Activated CD4-positive, alpha-beta memory T cell treated with anti-CD3 and anti-CD28 coated beads for 36 hours (primary cell): ENCODE measurements around the gene CCDC57. TPM values are rescaled to one million over a fixed set of nuclear protein-coding genes. Genes with fewer than 3 reads are reported as not detected.

Experiments
- CTCF ChIA-PET: fragments of 350-600 bp; sonication (Branson Sonifier 250); formaldehyde crosslinking; loops from one replicate; lab custom pipeline; 2021; ENCODE audit warnings: antibody characterized with exemption, inconsistent platforms; lab: Charles Lee
- POLR2A ChIA-PET: fragments of 350-600 bp; sonication (Branson Sonifier 250); formaldehyde crosslinking; loops from one replicate; lab custom pipeline; 2021; ENCODE audit warnings: antibody characterized with exemption; lab: Charles Lee
- DNase-seq: peaks from one replicate; pipeline ENCODE4 v3.0.0-alpha.2; 2020
- H3K27ac Mint-ChIP-seq: one replicate; pipeline ENCODE4 v1.8.0; 2021; ENCODE audit warnings: mixed read lengths
- H3K27me3 Mint-ChIP-seq: one replicate; pipeline ENCODE4 v1.8.0; 2021; ENCODE audit warnings: mixed read lengths
- H3K36me3 Mint-ChIP-seq: one replicate; pipeline ENCODE4 v1.8.0; 2021; ENCODE audit warnings: mixed read lengths
- H3K4me1 Mint-ChIP-seq: one replicate; pipeline ENCODE4 v1.8.0; 2021; ENCODE audit warnings: low read depth, mixed read lengths
- H3K4me3 Mint-ChIP-seq: one replicate; pipeline ENCODE4 v1.8.0; 2021; ENCODE audit warnings: mild to moderate bottlenecking, mixed read lengths
- H3K9me3 Mint-ChIP-seq: one replicate; pipeline ENCODE4 v1.8.0; 2021; ENCODE audit warnings: mixed read lengths
- intact Hi-C: fragments of 100-400 bp; cut with micrococcal nuclease; formaldehyde crosslinking; loops from one replicate; pipeline ENCODE4 v1.15.1; 2023
- total RNA-seq, 2 experiments: library from RNA; stranded (reverse); gene quantifications; one replicate each; pipeline ENCODE4 v1.2.3, GENCODE V29; 2021

The CCDC57 gene
- total RNA-seq, 2 experiments from 2014 or later, result 49.6 to 51.7 TPM

GRCh38 chr17:82252511-82253178, 40.0 kb upstream of the CCDC57 start:
- H3K27me3 Mint-ChIP-seq, result no peaks in the 10 kb centered on the region
- H3K36me3 Mint-ChIP-seq, result peaks cover 64% of the 10 kb centered on the region
- no peak overlapping the region for H3K4me3 Mint-ChIP-seq
- CTCF ChIA-PET, result interaction anchor here (1.0 kb wide), 1 partner anchor 9 kb away, joined by 3 read pairs; no protein-coding TSS in a partner anchor
- H3K4me1 Mint-ChIP-seq, result peaks cover 15% of the 10 kb centered on the region
- DNase-seq, result no peak
- intact Hi-C loops, result no loop called here
- no peak overlapping the region for H3K27ac Mint-ChIP-seq
- no peaks in the 10 kb centered on the region for H3K9me3 Mint-ChIP-seq
- POLR2A ChIA-PET, result no interaction called here

- POLR2A ChIA-PET, result no interaction called here
- DNase-seq, result no peak
- H3K4me1 Mint-ChIP-seq, result peaks cover 11% of the 10 kb centered on the region
- H3K36me3 Mint-ChIP-seq, result peaks cover 59% of the 10 kb centered on the region
- H3K9me3 Mint-ChIP-seq, result no peaks in the 10 kb centered on the region
- no peak overlapping the region for H3K4me3 Mint-ChIP-seq
- H3K27me3 Mint-ChIP-seq, result no peaks in the 10 kb centered on the region
- intact Hi-C loops, result no loop called here
- CTCF ChIA-PET, result interaction anchor here (0.7 to 1.5 kb wide), 2 partner anchors 16 to 71 kb away, joined by 3 to 4 read pairs; no protein-coding TSS in a partner anchor
- no peak overlapping the region for H3K27ac Mint-ChIP-seq
These were observed 38.3 kb upstream of the CCDC57 start for GRCh38 chr17:82250868-82251500.

GRCh38 chr17:82249896-82250581, 37.4 kb upstream of the CCDC57 start:
- CTCF ChIA-PET, result interaction anchor here (0.9 to 1.5 kb wide), 2 partner anchors 14 to 15 kb away, joined by 3 to 4 read pairs; no protein-coding TSS in a partner anchor
- Mint-ChIP-seq H3K27me3 (no peaks in the 10 kb centered on the region), H3K36me3 (peaks cover 57% of the 10 kb centered on the region), H3K27ac (no peak overlapping the region), H3K4me1 (peaks cover 11% of the 10 kb centered on the region), H3K9me3 (no peaks in the 10 kb centered on the region), H3K4me3 (no peak overlapping the region)
- POLR2A ChIA-PET, result no interaction called here
- no peak for DNase-seq
- intact Hi-C loops, result no loop called here

- Mint-ChIP-seq H3K27ac (peak overlapping the region; percentile 61), H3K9me3 (no peaks in the 10 kb centered on the region), H3K27me3 (no peaks in the 10 kb centered on the region), H3K4me1 (peaks cover 16% of the 10 kb centered on the region), H3K36me3 (peaks cover 66% of the 10 kb centered on the region), H3K4me3 (no peak overlapping the region)
- intact Hi-C loops, result no loop called here
- CTCF ChIA-PET, result interaction anchor here (0.9 to 2.7 kb wide), 2 partner anchors 13 kb away, joined by 3 to 8 read pairs; no protein-coding TSS in a partner anchor
- POLR2A ChIA-PET, result no interaction called here
- no peak for DNase-seq
These were observed 36.4 kb upstream of the CCDC57 start for GRCh38 chr17:82248815-82249674.

- ChIA-PET POLR2A (no interaction called here), CTCF (interaction anchor here (2.7 kb wide), 1 partner anchor 12 kb away, joined by 8 read pairs; no protein-coding TSS in a partner anchor)
- Mint-ChIP-seq H3K27ac (peak overlapping the region; percentile 23), H3K36me3 (peaks cover 70% of the 10 kb centered on the region), H3K4me1 (peaks cover 16% of the 10 kb centered on the region), H3K4me3 (no peak overlapping the region), H3K9me3 (no peaks in the 10 kb centered on the region), H3K27me3 (no peaks in the 10 kb centered on the region)
- intact Hi-C loops, result no loop called here
- DNase-seq, result no peak
These were observed 35.4 kb upstream of the CCDC57 start for GRCh38 chr17:82247856-82248671.

GRCh38 chr17:82247182-82247823, 34.7 kb upstream of the CCDC57 start:
- H3K27me3 Mint-ChIP-seq, result no peaks in the 10 kb centered on the region

GRCh38 chr17:82246365-82247181, 33.9 kb upstream of the CCDC57 start:
- Mint-ChIP-seq H3K27me3 (no peaks in the 10 kb centered on the region), H3K27ac (peak overlapping the region; percentile 77), H3K36me3 (peaks cover 63% of the 10 kb centered on the region), H3K4me1 (peaks cover 26% of the 10 kb centered on the region), H3K4me3 (no peak overlapping the region), H3K9me3 (no peaks in the 10 kb centered on the region)
- DNase-seq, result no peak
- intact Hi-C loops, result no loop called here
- POLR2A ChIA-PET, result interaction anchor here (0.6 kb wide), 1 partner anchor 10 kb away, joined by 3 read pairs; no protein-coding TSS in a partner anchor
- CTCF ChIA-PET, result interaction anchor here (2.7 kb wide), 1 partner anchor 11 kb away, joined by 8 read pairs; no protein-coding TSS in a partner anchor

More at GRCh38 chr17:82247182-82247823, 34.7 kb upstream of the CCDC57 start:
- peak overlapping the region; percentile 49 for H3K27ac Mint-ChIP-seq
- no peaks in the 10 kb centered on the region for H3K9me3 Mint-ChIP-seq
- no peak for DNase-seq
- POLR2A ChIA-PET, result no interaction called here
- peaks cover 21% of the 10 kb centered on the region for H3K4me1 Mint-ChIP-seq
- CTCF ChIA-PET, result interaction anchor here (2.7 kb wide), 1 partner anchor 12 kb away, joined by 8 read pairs; no protein-coding TSS in a partner anchor
- peaks cover 69% of the 10 kb centered on the region for H3K36me3 Mint-ChIP-seq
- no peak overlapping the region for H3K4me3 Mint-ChIP-seq
- intact Hi-C loops, result no loop called here

GRCh38 chr17:82246040-82246364, 33.4 kb upstream of the CCDC57 start:
- Mint-ChIP-seq H3K27me3 (no peaks in the 10 kb centered on the region), H3K9me3 (no peaks in the 10 kb centered on the region), H3K4me3 (no peak overlapping the region), H3K4me1 (peaks cover 29% of the 10 kb centered on the region), H3K27ac (peak overlapping the region; percentile 77), H3K36me3 (peaks cover 60% of the 10 kb centered on the region)
- intact Hi-C loops, result no loop called here
- POLR2A ChIA-PET, result interaction anchor here (0.6 to 0.8 kb wide), 2 partner anchors 11 to 71 kb away, joined by 3 read pairs; no protein-coding TSS in a partner anchor
- CTCF ChIA-PET, result no interaction called here
- no peak for DNase-seq

GRCh38 chr17:82245134-82246039, 32.7 kb upstream of the CCDC57 start:
- ChIA-PET CTCF (interaction anchor here (1.2 kb wide), 2 partner anchors 9 to 47 kb away, joined by 3 to 5 read pairs; no protein-coding TSS in a partner anchor), POLR2A (interaction anchor here (0.6 to 0.8 kb wide), 2 partner anchors 11 to 71 kb away, joined by 3 read pairs; no protein-coding TSS in a partner anchor)
- H3K27ac Mint-ChIP-seq, result peak overlapping the region; percentile 70
- H3K27me3 Mint-ChIP-seq, result no peaks in the 10 kb centered on the region
- intact Hi-C loops, result no loop called here
- no peak for DNase-seq
- peaks cover 35% of the 10 kb centered on the region for H3K4me1 Mint-ChIP-seq
- no peaks in the 10 kb centered on the region for H3K9me3 Mint-ChIP-seq
- H3K36me3 Mint-ChIP-seq, result peaks cover 59% of the 10 kb centered on the region
- H3K4me3 Mint-ChIP-seq, result no peak overlapping the region
